NCI-H128 (cell line): ENCODE measurements around the gene TKTL1.
A peak's percentile ranks its signal among the peaks of the same experiment; 100 is the strongest.

Source experiments
- DNase-seq: peaks from one replicate; lab custom pipeline; 2025; ENCODE audit not compliant: unreplicated experiment; lab: John Stamatoyannopoulos, UW

Gene TKTL1

GRCh38 chrX:154358829-154359228 is 63.2 kb downstream of the TKTL1 start:
- no peak for DNase-seq

- DNase-seq: no peak
Observed at GRCh38 chrX:154359362-154360154, 64.0 kb downstream of the TKTL1 start.

- no peak for DNase-seq
Observed at GRCh38 chrX:154360155-154360713, 64.6 kb downstream of the TKTL1 start.

- no peak for DNase-seq
Observed at GRCh38 chrX:154362085-154362742, 66.6 kb downstream of the TKTL1 start.

GRCh38 chrX:154363706-154364439 is 68.3 kb downstream of the TKTL1 start:
- DNase-seq: no peak

- no peak for DNase-seq
Observed at GRCh38 chrX:154365052-154365600, 69.5 kb downstream of the TKTL1 start.

- DNase-seq: no peak
Observed at GRCh38 chrX:154365997-154366665, 70.5 kb downstream of the TKTL1 start.

- no peak for DNase-seq
Observed at GRCh38 chrX:154366666-154367055, 71.1 kb downstream of the TKTL1 start.

- no peak for DNase-seq
Observed at GRCh38 chrX:154367474-154368308, 72.1 kb downstream of the TKTL1 start.

- DNase-seq: peak; percentile 16
Observed at GRCh38 chrX:154368630-154369448, 73.2 kb downstream of the TKTL1 start.

GRCh38 chrX:154369449-154370299 is 74.1 kb downstream of the TKTL1 start:
- DNase-seq: peak; percentile 22

- no peak for DNase-seq
Observed at GRCh38 chrX:154370300-154371016, 74.9 kb downstream of the TKTL1 start.

GRCh38 chrX:154371017-154371788 is 75.6 kb downstream of the TKTL1 start:
- DNase-seq: peak; percentile 87

GRCh38 chrX:154371789-154372300 is 76.2 kb downstream of the TKTL1 start:
- DNase-seq: no peak

GRCh38 chrX:154372612-154373022 is 77.0 kb downstream of the TKTL1 start:
- DNase-seq: no peak
